ENCODE measurements around the gene DYNLT3. TPM values are rescaled to one million over a fixed set of nuclear protein-coding genes. Genes with fewer than 3 reads are reported as not detected.

DYNLT3 gene
- total and polyA plus RNA-seq, 4 experiments from 2014 or later = 38.5 to 71.8 (median 47.4) TPM

DNA sequence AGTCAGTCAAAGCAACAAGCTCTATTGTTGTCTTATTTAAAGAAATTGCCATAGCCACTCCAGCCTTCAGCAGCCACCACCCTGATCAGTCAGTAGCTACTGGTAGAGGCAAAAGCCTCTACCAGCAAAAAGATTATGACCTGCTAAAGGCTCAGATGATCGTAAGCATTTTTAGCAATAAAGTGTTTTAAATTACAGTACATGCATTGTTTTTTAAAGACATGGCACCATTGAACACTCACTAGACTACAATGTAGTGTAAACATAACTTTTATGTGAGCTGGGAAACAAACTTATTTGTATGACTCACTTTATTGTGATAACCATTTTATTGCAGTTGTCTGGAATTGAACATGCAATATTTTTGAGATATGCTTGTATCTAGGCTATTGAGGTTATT, 32.3 kb upstream of the DYNLT3 start:
- H3K9me3 ChIP-seq (ENCODE audit: control insufficient read depth in 1 of 2, low read length in 2 of 2) = no peaks in the 10 kb centered on the region
- Mint-ChIP-seq H3K4me3 (no peak overlapping the region), H3K9me3 (no peaks in the 10 kb centered on the region), H3K4me1 (no peaks in the 10 kb centered on the region), H3K27me3 (peaks cover 5% of the 10 kb centered on the region in 2 donors), H3K27ac (no peak overlapping the region), H3K36me3 (no peaks in the 10 kb centered on the region)
- no peaks in the 10 kb centered on the region for H3K27me3 ChIP-seq (ENCODE audit: insufficient read depth, low read length)
- H3K36me3 ChIP-seq (ENCODE audit: insufficient read depth, low read length) = no peaks in the 10 kb centered on the region
- no peaks in the 10 kb centered on the region for H3K4me1 ChIP-seq (ENCODE audit: insufficient read depth, low read length)
- no peak overlapping the region for H3K27ac ChIP-seq (ENCODE audit: low read depth, low read length)
- POLR2A ChIA-PET (ENCODE audit: partially characterized antibody) = no interaction called here
- DNase-seq = no peak
- CTCF ChIA-PET (ENCODE audit: partially characterized antibody) = no interaction called here
- intact Hi-C loops (cut with micrococcal nuclease) = no loop called here
- H3K4me3 ChIP-seq (ENCODE audit: low read length in 2 of 2) = no peak overlapping the region

GRCh38 chrX:37876716-37877115, 29.3 kb upstream of the DYNLT3 start:
- no peaks in the 10 kb centered on the region for H3K4me1 ChIP-seq (ENCODE audit: insufficient read depth, low read length)
- no peaks in the 10 kb centered on the region for H3K36me3 ChIP-seq (ENCODE audit: insufficient read depth, low read length)
- ChIA-PET POLR2A (ENCODE audit: partially characterized antibody) (no interaction called here), CTCF (ENCODE audit: partially characterized antibody) (no interaction called here)
- H3K4me3 Mint-ChIP-seq = no peak overlapping the region
- no peaks in the 10 kb centered on the region for H3K27me3 Mint-ChIP-seq
- no peaks in the 10 kb centered on the region for H3K36me3 Mint-ChIP-seq
- H3K27me3 ChIP-seq (ENCODE audit: insufficient read depth, low read length) = no peaks in the 10 kb centered on the region
- no peak for DNase-seq
- no peaks in the 10 kb centered on the region for H3K4me1 Mint-ChIP-seq
- H3K9me3 Mint-ChIP-seq = no peaks in the 10 kb centered on the region
- no peak overlapping the region for H3K27ac ChIP-seq (ENCODE audit: low read depth, low read length)
- intact Hi-C loops (cut with micrococcal nuclease) = no loop called here
- H3K4me3 ChIP-seq (ENCODE audit: low read length in 2 of 2) = no peak overlapping the region
- no peak overlapping the region for H3K27ac Mint-ChIP-seq
- H3K9me3 ChIP-seq (ENCODE audit: control insufficient read depth in 1 of 2, low read length in 2 of 2) = no peaks in the 10 kb centered on the region

DNA sequence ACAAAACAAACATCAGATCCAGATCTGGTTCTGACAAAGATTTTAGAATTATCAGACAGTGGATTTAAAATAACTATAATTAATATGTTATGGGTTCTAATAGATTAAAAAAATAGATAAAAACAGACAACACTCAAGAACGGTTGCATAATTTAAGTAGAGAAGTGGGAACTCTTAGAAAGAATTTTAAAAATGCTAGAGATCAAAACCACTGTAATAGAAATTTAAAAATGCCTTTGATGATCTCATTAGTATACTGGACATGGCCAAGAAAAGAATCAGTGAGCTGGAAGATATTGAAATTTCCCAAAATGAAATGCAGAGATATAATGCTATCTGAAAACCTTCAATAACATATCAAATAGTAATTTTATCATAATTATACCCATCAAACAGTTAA, 28.3 kb upstream of the DYNLT3 start:
- Mint-ChIP-seq H3K27me3 (no peaks in the 10 kb centered on the region), H3K27ac (no peak overlapping the region), H3K36me3 (no peaks in the 10 kb centered on the region), H3K4me3 (no peak overlapping the region), H3K9me3 (no peaks in the 10 kb centered on the region), H3K4me1 (no peaks in the 10 kb centered on the region)
- Histone ChIP-seq H3K4me1 (ENCODE audit: insufficient read depth, low read length) (no peaks in the 10 kb centered on the region), H3K27me3 (ENCODE audit: insufficient read depth, low read length) (no peaks in the 10 kb centered on the region), H3K4me3 (ENCODE audit: low read length in 2 of 2) (no peak overlapping the region), H3K36me3 (ENCODE audit: insufficient read depth, low read length) (no peaks in the 10 kb centered on the region), H3K27ac (ENCODE audit: low read depth, low read length) (no peak overlapping the region), H3K9me3 (ENCODE audit: control insufficient read depth in 1 of 2, low read length in 2 of 2) (no peaks in the 10 kb centered on the region)
- ChIA-PET CTCF (ENCODE audit: partially characterized antibody) (no interaction called here), POLR2A (ENCODE audit: partially characterized antibody) (no interaction called here)
- no peak for DNase-seq
- intact Hi-C loops (cut with micrococcal nuclease) = no loop called here

DNA sequence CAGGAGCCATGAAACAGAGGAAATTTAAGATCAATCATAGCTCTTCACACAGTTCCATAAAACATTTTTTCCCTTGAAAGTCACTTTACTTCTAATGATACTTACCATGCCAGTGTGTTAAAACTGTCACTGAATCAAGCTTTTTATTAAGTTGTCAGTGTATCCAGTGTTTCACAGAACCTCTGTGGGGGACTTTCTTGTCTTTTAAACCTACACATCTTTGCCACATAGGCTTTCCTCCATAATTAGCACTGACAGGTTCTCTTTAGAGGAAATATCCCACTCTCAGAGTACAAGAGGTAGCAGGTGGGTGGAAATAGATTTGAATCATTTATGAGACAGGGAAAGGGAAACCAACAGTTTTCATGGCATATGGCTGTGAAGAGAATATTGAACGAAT, 25.8 kb upstream of the DYNLT3 start:
- H3K27me3 Mint-ChIP-seq = no peaks in the 10 kb centered on the region

GRCh38 chrX:37872303-37872655, 24.9 kb upstream of the DYNLT3 start:
- H3K27ac Mint-ChIP-seq = no peak overlapping the region
- Histone ChIP-seq H3K36me3 (ENCODE audit: insufficient read depth, low read length) (no peaks in the 10 kb centered on the region), H3K27ac (ENCODE audit: low read depth, low read length) (no peak overlapping the region), H3K4me3 (ENCODE audit: low read length in 2 of 2) (no peak overlapping the region), H3K9me3 (ENCODE audit: control insufficient read depth in 1 of 2, low read length in 2 of 2) (no peaks in the 10 kb centered on the region), H3K4me1 (ENCODE audit: insufficient read depth, low read length) (no peaks in the 10 kb centered on the region), H3K27me3 (ENCODE audit: insufficient read depth, low read length) (no peaks in the 10 kb centered on the region)
- ChIA-PET POLR2A (ENCODE audit: partially characterized antibody) (no interaction called here), CTCF (ENCODE audit: partially characterized antibody) (no interaction called here)
- peaks cover 0 to 3% of the 10 kb centered on the region in 2 donors for H3K36me3 Mint-ChIP-seq
- peaks cover 6 to 13% (median 7%) of the 10 kb centered on the region in 4 donors for H3K4me1 Mint-ChIP-seq
- H3K4me3 Mint-ChIP-seq = no peak overlapping the region
- H3K9me3 Mint-ChIP-seq = peaks cover 0 to 7% (median 1%) of the 10 kb centered on the region in 8 donors
- intact Hi-C loops (cut with micrococcal nuclease) = no loop called here
- H3K27me3 Mint-ChIP-seq = no peaks in the 10 kb centered on the region
- DNase-seq = no peak

More for the DNA sequence above, 25.8 kb upstream of the DYNLT3 start:
- no peaks in the 10 kb centered on the region for H3K27me3 ChIP-seq (ENCODE audit: insufficient read depth, low read length)
- no peaks in the 10 kb centered on the region for H3K9me3 ChIP-seq (ENCODE audit: control insufficient read depth in 1 of 2, low read length in 2 of 2)
- no peak for DNase-seq
- H3K4me3 ChIP-seq (ENCODE audit: low read length in 2 of 2) = no peak overlapping the region
- ChIA-PET CTCF (ENCODE audit: partially characterized antibody) (no interaction called here), POLR2A (ENCODE audit: partially characterized antibody) (no interaction called here)
- no peaks in the 10 kb centered on the region for H3K4me1 ChIP-seq (ENCODE audit: insufficient read depth, low read length)
- Mint-ChIP-seq H3K27ac (no peak overlapping the region), H3K4me1 (peaks cover 0 to 4% (median 1%) of the 10 kb centered on the region in 4 donors), H3K4me3 (no peak overlapping the region), H3K9me3 (peaks cover 0 to 7% (median under 1%) of the 10 kb centered on the region in 8 donors), H3K36me3 (peaks cover 0 to 3% of the 10 kb centered on the region in 2 donors)
- intact Hi-C loops (cut with micrococcal nuclease) = no loop called here
- H3K27ac ChIP-seq (ENCODE audit: low read depth, low read length) = no peak overlapping the region
- H3K36me3 ChIP-seq (ENCODE audit: insufficient read depth, low read length) = no peaks in the 10 kb centered on the region

- POLR2A ChIA-PET (ENCODE audit: partially characterized antibody) = no interaction called here
- Mint-ChIP-seq H3K4me1 (peaks cover 6 to 17% (median 9%) of the 10 kb centered on the region in 4 donors), H3K4me3 (no peak overlapping the region), H3K27me3 (no peaks in the 10 kb centered on the region), H3K9me3 (peaks cover 0 to 10% (median 4%) of the 10 kb centered on the region in 8 donors), H3K27ac (no peak overlapping the region), H3K36me3 (peaks cover 0 to 3% of the 10 kb centered on the region in 2 donors)
- Histone ChIP-seq H3K27me3 (ENCODE audit: insufficient read depth, low read length) (no peaks in the 10 kb centered on the region), H3K9me3 (ENCODE audit: control insufficient read depth in 1 of 2, low read length in 2 of 2) (no peaks in the 10 kb centered on the region), H3K4me3 (ENCODE audit: low read length in 2 of 2) (no peak overlapping the region), H3K27ac (ENCODE audit: low read depth, low read length) (no peak overlapping the region), H3K4me1 (ENCODE audit: insufficient read depth, low read length) (no peaks in the 10 kb centered on the region), H3K36me3 (ENCODE audit: insufficient read depth, low read length) (no peaks in the 10 kb centered on the region)
- no peak for DNase-seq
- CTCF ChIA-PET (ENCODE audit: partially characterized antibody) = no interaction called here
- intact Hi-C loops (cut with micrococcal nuclease) = no loop called here
Measured at GRCh38 chrX:37871626-37872302, 24.4 kb upstream of the DYNLT3 start.

DNA sequence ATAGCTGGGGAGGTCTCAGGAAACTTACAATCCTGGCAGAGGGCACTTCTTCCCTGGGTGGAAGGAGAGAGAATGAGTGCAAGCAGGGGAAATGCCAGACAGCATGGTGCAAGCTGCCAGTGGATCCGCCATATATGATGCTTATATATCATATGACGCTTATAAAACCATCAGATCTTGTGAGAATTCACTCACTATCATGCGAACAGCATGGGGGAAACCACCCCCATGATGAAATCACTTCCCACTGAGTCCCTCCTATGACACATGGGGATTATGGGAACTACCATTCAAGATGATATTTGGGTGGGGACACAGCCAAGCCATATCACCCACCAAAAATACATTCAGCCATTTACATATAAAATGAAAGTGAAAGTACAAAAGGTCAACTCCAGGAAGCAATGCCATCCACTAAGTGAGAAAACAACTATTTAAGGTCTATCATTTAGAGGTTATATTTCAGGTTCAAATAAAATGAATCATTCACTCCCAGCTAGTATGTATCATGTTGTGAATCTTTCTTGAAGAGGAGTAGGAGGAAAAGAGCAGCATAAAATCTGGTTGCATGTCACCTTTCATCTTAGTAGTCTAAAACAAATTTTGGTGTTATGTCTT, 20.3 kb upstream of the DYNLT3 start:
- Histone ChIP-seq H3K27me3 (ENCODE audit: insufficient read depth, low read length) (no peaks in the 10 kb centered on the region), H3K27ac (ENCODE audit: low read depth, low read length) (no peak overlapping the region), H3K4me3 (ENCODE audit: low read length in 2 of 2) (no peak overlapping the region), H3K9me3 (ENCODE audit: control insufficient read depth in 1 of 2, low read length in 2 of 2) (no peaks in the 10 kb centered on the region), H3K36me3 (ENCODE audit: insufficient read depth, low read length) (no peaks in the 10 kb centered on the region), H3K4me1 (ENCODE audit: insufficient read depth, low read length) (no peaks in the 10 kb centered on the region)
- peak overlapping the region in 6 of 8 donors; percentile 5 to 67 (median 49) for H3K4me3 Mint-ChIP-seq
- H3K36me3 Mint-ChIP-seq = peaks cover 0 to 3% of the 10 kb centered on the region in 2 donors
- peaks cover 0 to 11% (median 4%) of the 10 kb centered on the region in 8 donors for H3K9me3 Mint-ChIP-seq
- CTCF ChIA-PET (ENCODE audit: partially characterized antibody) = no interaction called here
- DNase-seq = no peak
- peak overlapping the region in 2 of 7 donors; percentile 15 to 57 for H3K27ac Mint-ChIP-seq
- intact Hi-C loops (cut with micrococcal nuclease) = no loop called here
- H3K4me1 Mint-ChIP-seq = peaks cover 6 to 17% (median 9%) of the 10 kb centered on the region in 4 donors
- no peaks in the 10 kb centered on the region for H3K27me3 Mint-ChIP-seq
- POLR2A ChIA-PET (ENCODE audit: partially characterized antibody) = no interaction called here
